RPMI7951 (cell line): ENCODE data around the gene ZNF331. TPM values are rescaled to one million over a fixed set of nuclear protein-coding genes. Genes with fewer than 3 reads are reported as not detected.

Source experiments
- DNase-seq: peaks from one replicate; pipeline ENCODE4 v3.0.0-alpha.2; 2012; ENCODE audit warnings: low read depth
- total RNA-seq: library from RNA; depleted of rRNA; stranded (reverse); fragments of >200 nt; shearing (Covaris generic); gene quantifications from 2 replicates; pipeline ENCODE4 v1.2.3, GENCODE V29; 2014

Gene ZNF331
- total RNA-seq, 1 experiment from 2014 or later = 9.4 TPM

- DNase-seq = no peak
These were observed 33.4 kb downstream of the ZNF331 start for GRCh38 chr19:53571339-53571738.

GRCh38 chr19:53576941-53577653, 39.2 kb downstream of the ZNF331 start:
- no peak for DNase-seq

GRCh38 chr19:53577968-53578367, 40.0 kb downstream of the ZNF331 start:
- DNase-seq = no peak

GRCh38 chr19:53579518-53579917, 41.6 kb downstream of the ZNF331 start:
- no peak for DNase-seq

- no peak for DNase-seq
These were observed 43.2 kb downstream of the ZNF331 start for GRCh38 chr19:53580871-53581835.

- DNase-seq = no peak
These were observed 43.9 kb downstream of the ZNF331 start for GRCh38 chr19:53581871-53582279.

- no peak for DNase-seq
These were observed 45.2 kb downstream of the ZNF331 start for GRCh38 chr19:53583181-53583580.

GRCh38 chr19:53586277-53586691, 48.3 kb downstream of the ZNF331 start:
- DNase-seq = no peak

- DNase-seq = no peak
These were observed 57.0 kb downstream of the ZNF331 start for GRCh38 chr19:53594811-53595509.

- DNase-seq = no peak
These were observed 57.5 kb downstream of the ZNF331 start for GRCh38 chr19:53595510-53595867.

- DNase-seq = no peak
These were observed 58.1 kb downstream of the ZNF331 start for GRCh38 chr19:53596056-53596455.

GRCh38 chr19:53597023-53597422, 59.1 kb downstream of the ZNF331 start:
- no peak for DNase-seq

- no peak for DNase-seq
These were observed 60.4 kb downstream of the ZNF331 start for GRCh38 chr19:53598361-53598760.

GRCh38 chr19:53600217-53600616, 62.3 kb downstream of the ZNF331 start:
- no peak for DNase-seq

- DNase-seq = no peak
These were observed 68.1 kb downstream of the ZNF331 start for GRCh38 chr19:53606031-53606430.

- no peak for DNase-seq
These were observed 70.4 kb downstream of the ZNF331 start for GRCh38 chr19:53608381-53608780.

- no peak for DNase-seq
These were observed 75.0 kb downstream of the ZNF331 start for GRCh38 chr19:53612762-53613526.

- DNase-seq = no peak
These were observed 84.2 kb downstream of the ZNF331 start for GRCh38 chr19:53621885-53622740.

- no peak for DNase-seq
These were observed 87.0 kb downstream of the ZNF331 start for GRCh38 chr19:53624771-53625545.

GRCh38 chr19:53626486-53626885, 88.5 kb downstream of the ZNF331 start:
- no peak for DNase-seq
